CD14-positive monocyte (primary cell): ENCODE results near the gene KRT35. TPM values are rescaled to one million over a fixed set of nuclear protein-coding genes. Genes with fewer than 3 reads are reported as not detected.

Experiments
- DNase-seq, 3 donors: peaks; one replicate each; pipeline ENCODE4 v3.0.0-alpha.2; 2011 to 2022
- H2AFZ ChIP-seq: 2 replicates; pipeline ENCODE4 v1.6.0; 2012; ENCODE audit warnings: mild to moderate bottlenecking, low read depth, low read length, inconsistent platforms; ENCODE audit not compliant: insufficient read depth, poor library complexity, severe bottlenecking
- H3K27ac ChIP-seq, 2 donors: 1 replicate in 1 of 2; 2 replicates in 1 of 2; pipeline ENCODE4 v1.5.1; 2012 to 2013; ENCODE audit warnings: low read length in 2 of 2, control low read depth in 1 of 2, inconsistent platforms in 1 of 2, low read depth in 1 of 2, mild to moderate bottlenecking in 1 of 2
- H3K27me3 ChIP-seq, 2 donors: one replicate each; pipeline versions ENCODE4 v1.6.0 to v1.6.1; 2011 to 2013; ENCODE audit warnings: low read length in 2 of 2; ENCODE audit not compliant: control insufficient read depth in 2 of 2, insufficient read depth in 2 of 2
- H3K36me3 ChIP-seq, 2 donors: replicated peaks in 1 of 2; 1 replicate in 1 of 2; 2 replicates in 1 of 2; pipeline versions ENCODE4 v1.5.1 to v1.6.1; 2012 to 2013; ENCODE audit warnings: low read length in 2 of 2, control low read depth in 1 of 2, inconsistent platforms in 1 of 2, mild to moderate bottlenecking in 1 of 2; ENCODE audit not compliant: insufficient read depth in 2 of 2, control insufficient read depth in 1 of 2
- H3K4me1 ChIP-seq, 2 donors: 1 replicate in 1 of 2; 2 replicates in 1 of 2; pipeline versions ENCODE4 v1.5.1 to v1.6.1; 2012 to 2013; ENCODE audit warnings: low read length in 2 of 2, control low read depth in 1 of 2, inconsistent platforms in 1 of 2, mild to moderate bottlenecking in 1 of 2, moderate library complexity in 1 of 2; ENCODE audit not compliant: insufficient read depth in 2 of 2, control insufficient read depth in 1 of 2
- H3K4me2 ChIP-seq: replicated peaks from 2 replicates; pipeline ENCODE3; 2012; ENCODE audit warnings: low read length, moderate library complexity, mild to moderate bottlenecking; ENCODE audit not compliant: poor library complexity, severe bottlenecking; ENCODE audit errors: extremely low read depth
- H3K4me3 ChIP-seq, 3 experiments: fragments of 200-600 bp in 1 of 3; sonication (generic) in 1 of 3; replicated peaks in 1 of 3; 1 replicate in 2 of 3; 2 replicates in 1 of 3; pipeline ENCODE4 v1.5.1; 2011 to 2013; ENCODE audit warnings: low read length in 3 of 3, mild to moderate bottlenecking in 3 of 3, control low read depth in 2 of 3, low read depth in 2 of 3, inconsistent platforms in 1 of 3, moderate library complexity in 1 of 3
- H3K79me2 ChIP-seq: 2 replicates; pipeline ENCODE4 v1.6.0; 2012; ENCODE audit warnings: mild to moderate bottlenecking, control low read depth, inconsistent platforms, low read length, moderate library complexity; ENCODE audit not compliant: insufficient read depth
- H3K9ac ChIP-seq: 2 replicates; pipeline ENCODE4 v1.6.0; 2017; ENCODE audit warnings: low read length, mild to moderate bottlenecking; ENCODE audit not compliant: insufficient read depth, poor library complexity, severe bottlenecking
- H3K9me3 ChIP-seq, 2 donors: replicated peaks in 1 of 2; 1 replicate in 1 of 2; 2 replicates in 1 of 2; pipeline versions ENCODE4 v1.5.1 to v1.6.1; 2012 to 2013; ENCODE audit warnings: low read length in 2 of 2, control low read depth in 1 of 2; ENCODE audit not compliant: control insufficient read depth in 1 of 2, insufficient read depth in 1 of 2
- H4K20me1 ChIP-seq: 2 replicates; pipeline ENCODE4 v1.6.0; 2012; ENCODE audit warnings: mild to moderate bottlenecking, low read length, control low read depth, moderate library complexity; ENCODE audit not compliant: insufficient read depth
- H3K27ac Mint-ChIP-seq, 7 donors: one replicate each; pipeline ENCODE4 v1.8.0; 2020; ENCODE audit warnings: mild to moderate bottlenecking in 7 of 7, mixed read lengths in 7 of 7, moderate library complexity in 6 of 7, inconsistent platforms in 2 of 7
- H3K27me3 Mint-ChIP-seq, 3 donors: one replicate each; pipeline ENCODE4 v1.8.0; 2021 to 2022; ENCODE audit warnings: low read depth in 3 of 3, mild to moderate bottlenecking in 3 of 3, mixed read lengths in 3 of 3, moderate library complexity in 3 of 3, inconsistent platforms in 1 of 3
- H3K36me3 Mint-ChIP-seq, 2 donors: one replicate each; pipeline ENCODE4 v1.8.0; 2020; ENCODE audit warnings: mixed read lengths in 2 of 2, inconsistent platforms in 1 of 2, mild to moderate bottlenecking in 1 of 2
- H3K4me1 Mint-ChIP-seq: one replicate; pipeline ENCODE4 v1.8.0; 2020; ENCODE audit warnings: mild to moderate bottlenecking, mixed read lengths
- H3K4me3 Mint-ChIP-seq, 2 donors: one replicate each; pipeline ENCODE4 v1.8.0; 2020; ENCODE audit warnings: mild to moderate bottlenecking in 2 of 2, mixed read lengths in 2 of 2, moderate library complexity in 1 of 2
- H3K9me3 Mint-ChIP-seq, 7 donors: one replicate each; pipeline ENCODE4 v1.8.0; 2020 to 2022; ENCODE audit warnings: mixed read lengths in 7 of 7, mild to moderate bottlenecking in 6 of 7, moderate library complexity in 6 of 7, inconsistent platforms in 2 of 7
- CTCF ChIP-seq: fragments of 200-600 bp; IDR thresholded peaks from one replicate; pipeline ENCODE4 v1.8.0; 2022; ENCODE audit warnings: antibody characterized with exemption, mild to moderate bottlenecking
- WGBS: methylation state at CpG from one replicate; pipeline ENCODE4 v1.1.5; 2013; ENCODE audit warnings: missing lambda C conversion rate; ENCODE audit not compliant: insufficient coverage; 5-methylcytosine and 5-hydroxymethylcytosine counted together
- intact Hi-C, 2 donors: fragments of 100-400 bp; cut with micrococcal nuclease; formaldehyde crosslinking; loops; one replicate each; pipeline versions ENCODE4 v1.15.0 to v1.15.1; 2023
- polyA plus RNA-seq, 3 donors: library from polyadenylated mRNA; depleted of rRNA in 1 of 3; unstranded in 2 of 3; stranded (reverse) in 1 of 3; fragments of 300-500 nt in 2 of 3; fragments of >200 nt in 1 of 3; fragmentation: Illumina TruSeq in 2 of 3; gene quantifications; 1 replicate in 2 of 3; 2 replicates in 1 of 3; pipeline ENCODE4 v1.2.3, GENCODE V29; 2012 to 2021

Gene KRT35
- polyA plus RNA-seq, 3 donors = not detected

- H2AFZ ChIP-seq = no peak overlapping the region
- peaks cover 0 to 3% of the 10 kb centered on the region in 2 donors for H3K27me3 ChIP-seq
- H4K20me1 ChIP-seq = no peaks in the 10 kb centered on the region
- Mint-ChIP-seq H3K4me3 (no peak overlapping the region), H3K27ac (peak overlapping the region in 1 of 7 donors; percentile 42), H3K27me3 (peaks cover 6 to 16% (median 13%) of the 10 kb centered on the region in 3 donors), H3K9me3 (peaks cover 0 to 5% (median 0%) of the 10 kb centered on the region in 7 donors), H3K4me1 (no peaks in the 10 kb centered on the region), H3K36me3 (no peaks in the 10 kb centered on the region)
- H3K4me1 ChIP-seq = no peaks in the 10 kb centered on the region
- H3K27ac ChIP-seq = no peak overlapping the region
- H3K79me2 ChIP-seq = no peaks in the 10 kb centered on the region
- no peak overlapping the region for H3K4me2 ChIP-seq
- no peak overlapping the region for H3K4me3 ChIP-seq
- intact Hi-C loops = no loop called here
- DNase-seq = no peak
- no peak overlapping the region for H3K9ac ChIP-seq
- no peaks in the 10 kb centered on the region for H3K36me3 ChIP-seq
- H3K9me3 ChIP-seq = no peaks in the 10 kb centered on the region
- 63% methylated on average over 3 of the region's 6 CpGs for WGBS
- TF ChIP-seq CTCF = no peak
Measured at GRCh38 chr17:41464682-41465081, 16.3 kb downstream of the KRT35 start.

- H3K27me3 ChIP-seq = peaks cover 0 to 3% of the 10 kb centered on the region in 2 donors
- no peaks in the 10 kb centered on the region for H3K36me3 ChIP-seq
- H2AFZ ChIP-seq = no peak overlapping the region
- H4K20me1 ChIP-seq = no peaks in the 10 kb centered on the region
- Mint-ChIP-seq H3K9me3 (peaks cover 0 to 5% (median 0%) of the 10 kb centered on the region in 7 donors), H3K4me1 (no peaks in the 10 kb centered on the region), H3K27me3 (peaks cover 6 to 14% (median 12%) of the 10 kb centered on the region in 3 donors), H3K36me3 (no peaks in the 10 kb centered on the region), H3K4me3 (no peak overlapping the region), H3K27ac (no peak overlapping the region)
- no peak for TF ChIP-seq CTCF
- H3K79me2 ChIP-seq = no peaks in the 10 kb centered on the region
- H3K4me2 ChIP-seq = no peak overlapping the region
- DNase-seq = no peak
- no peaks in the 10 kb centered on the region for H3K9me3 ChIP-seq
- no peak overlapping the region for H3K4me3 ChIP-seq
- H3K9ac ChIP-seq = no peak overlapping the region
- WGBS = 95% methylated on average over 11 of the region's 11 CpGs
- intact Hi-C loops = no loop called here
- no peaks in the 10 kb centered on the region for H3K4me1 ChIP-seq
- H3K27ac ChIP-seq = no peak overlapping the region
Measured at GRCh38 chr17:41464173-41464572, 16.8 kb downstream of the KRT35 start.
